ENCODE measurements around the gene SLC66A1.

- TF ChIP-seq CTCF (IDR thresholded peaks at IDR 0.05; ENCODE audit: borderline replicate concordance, extremely low read depth, low read length, poor library complexity, severe bottlenecking) = no peak
- no peak for TF ChIP-seq EZH2 (IDR thresholded peaks at IDR 0.05; ENCODE audit: borderline replicate concordance, low read depth, low read length, severe bottlenecking)
These were observed 37.9 kb downstream of the SLC66A1 start for GRCh38 chr1:19349999-19350398.

All from DND-41 (cell line).